Right atrium auricular region (tissue), 2 donors: ENCODE results near the gene AQP7. TPM values are rescaled to one million over a fixed set of nuclear protein-coding genes. Genes with fewer than 3 reads are reported as not detected.
A peak's percentile ranks its signal among the peaks of the same experiment; 100 is the strongest.

Source experiments
- DNase-seq: peaks from one replicate; pipeline ENCODE4 v3.0.0-alpha.2; 2019; ENCODE audit warnings: low spot score
- H3K27ac ChIP-seq, 2 donors: fragments of 200-600 bp; sonication (generic); 1 replicate in 1 of 2; 2 replicates in 1 of 2; pipeline ENCODE4 v1.5.1; 2016 to 2019
- H3K27me3 ChIP-seq, 2 donors: fragments of 200-600 bp; sonication (generic); one replicate each; pipeline versions ENCODE4 v1.5.1 to v1.6.0; 2017 to 2019
- H3K36me3 ChIP-seq: fragments of 200-600 bp; sonication (generic); one replicate; pipeline ENCODE4 v1.5.1; 2016
- H3K4me1 ChIP-seq, 2 donors: fragments of 200-600 bp; sonication (generic); one replicate each; pipeline versions ENCODE4 v1.5.1 to v1.6.0; 2017 to 2019
- H3K4me3 ChIP-seq, 2 donors: fragments of 200-600 bp; sonication (generic); 1 replicate in 1 of 2; 2 replicates in 1 of 2; pipeline ENCODE4 v1.5.1; 2017 to 2019; ENCODE audit warnings: mild to moderate bottlenecking in 1 of 2, moderate library complexity in 1 of 2
- H3K9me3 ChIP-seq, 2 donors: fragments of 200-600 bp; sonication (generic); one replicate each; pipeline ENCODE4 v1.5.1; 2019
- total RNA-seq, 2 donors: library from RNA; depleted of rRNA; stranded (reverse); fragments of >200 nt; gene quantifications; one replicate each; pipeline ENCODE4 v1.1.0, GENCODE V29; 2016
- TF ChIP-seq, protein P1 (sequence below), 2 donors: fragments of 200-600 bp; sonication (generic); IDR thresholded peaks; one replicate each; pipeline ENCODE4 v1.5.1; 2019; ENCODE audit warnings: antibody characterized with exemption in 2 of 2

The AQP7 gene
- total RNA-seq, 2 donors from 2014 or later = 58.4 to 74.9 TPM

DNA sequence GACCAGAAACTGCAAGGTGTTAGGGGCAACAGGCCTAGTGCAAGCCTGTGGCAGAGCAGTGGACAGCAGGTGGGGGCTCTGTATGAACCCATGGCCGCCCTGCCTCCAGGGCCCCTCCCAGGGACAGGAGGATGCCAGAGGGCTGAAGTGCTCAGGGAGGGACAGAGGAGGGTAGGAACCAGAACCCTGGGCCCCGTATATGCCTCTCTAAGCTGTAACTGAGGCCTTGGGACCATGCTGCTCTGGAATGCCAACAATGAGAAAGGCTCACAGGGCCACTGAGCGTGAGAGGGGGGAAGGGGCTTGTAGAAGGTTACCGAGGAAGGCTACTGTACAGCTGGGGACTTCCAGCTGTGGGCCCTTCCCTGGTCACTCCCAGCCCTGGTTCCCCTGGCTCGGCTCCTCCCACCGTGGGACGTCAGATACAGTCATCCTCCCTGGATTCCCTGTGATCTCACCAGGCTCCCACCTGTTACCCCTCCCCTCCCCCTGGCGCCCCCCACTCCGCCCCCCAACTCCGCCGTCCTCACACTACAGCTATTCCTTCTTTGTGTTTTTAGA lies 21.1 kb downstream of the AQP7 start:
- Histone ChIP-seq H3K27ac (peak overlapping the region; percentile 75 to 76), H3K4me1 (peaks cover 0 to 33% of the 10 kb centered on the region in 2 donors), H3K27me3 (no peaks in the 10 kb centered on the region), H3K4me3 (no peak overlapping the region), H3K9me3 (no peaks in the 10 kb centered on the region), H3K36me3 (no peaks in the 10 kb centered on the region)
- DNase-seq = no peak
- TF ChIP-seq, protein P1, sequence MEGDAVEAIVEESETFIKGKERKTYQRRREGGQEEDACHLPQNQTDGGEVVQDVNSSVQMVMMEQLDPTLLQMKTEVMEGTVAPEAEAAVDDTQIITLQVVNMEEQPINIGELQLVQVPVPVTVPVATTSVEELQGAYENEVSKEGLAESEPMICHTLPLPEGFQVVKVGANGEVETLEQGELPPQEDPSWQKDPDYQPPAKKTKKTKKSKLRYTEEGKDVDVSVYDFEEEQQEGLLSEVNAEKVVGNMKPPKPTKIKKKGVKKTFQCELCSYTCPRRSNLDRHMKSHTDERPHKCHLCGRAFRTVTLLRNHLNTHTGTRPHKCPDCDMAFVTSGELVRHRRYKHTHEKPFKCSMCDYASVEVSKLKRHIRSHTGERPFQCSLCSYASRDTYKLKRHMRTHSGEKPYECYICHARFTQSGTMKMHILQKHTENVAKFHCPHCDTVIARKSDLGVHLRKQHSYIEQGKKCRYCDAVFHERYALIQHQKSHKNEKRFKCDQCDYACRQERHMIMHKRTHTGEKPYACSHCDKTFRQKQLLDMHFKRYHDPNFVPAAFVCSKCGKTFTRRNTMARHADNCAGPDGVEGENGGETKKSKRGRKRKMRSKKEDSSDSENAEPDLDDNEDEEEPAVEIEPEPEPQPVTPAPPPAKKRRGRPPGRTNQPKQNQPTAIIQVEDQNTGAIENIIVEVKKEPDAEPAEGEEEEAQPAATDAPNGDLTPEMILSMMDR (IDR thresholded peaks at IDR 0.05) = no peak

DNA sequence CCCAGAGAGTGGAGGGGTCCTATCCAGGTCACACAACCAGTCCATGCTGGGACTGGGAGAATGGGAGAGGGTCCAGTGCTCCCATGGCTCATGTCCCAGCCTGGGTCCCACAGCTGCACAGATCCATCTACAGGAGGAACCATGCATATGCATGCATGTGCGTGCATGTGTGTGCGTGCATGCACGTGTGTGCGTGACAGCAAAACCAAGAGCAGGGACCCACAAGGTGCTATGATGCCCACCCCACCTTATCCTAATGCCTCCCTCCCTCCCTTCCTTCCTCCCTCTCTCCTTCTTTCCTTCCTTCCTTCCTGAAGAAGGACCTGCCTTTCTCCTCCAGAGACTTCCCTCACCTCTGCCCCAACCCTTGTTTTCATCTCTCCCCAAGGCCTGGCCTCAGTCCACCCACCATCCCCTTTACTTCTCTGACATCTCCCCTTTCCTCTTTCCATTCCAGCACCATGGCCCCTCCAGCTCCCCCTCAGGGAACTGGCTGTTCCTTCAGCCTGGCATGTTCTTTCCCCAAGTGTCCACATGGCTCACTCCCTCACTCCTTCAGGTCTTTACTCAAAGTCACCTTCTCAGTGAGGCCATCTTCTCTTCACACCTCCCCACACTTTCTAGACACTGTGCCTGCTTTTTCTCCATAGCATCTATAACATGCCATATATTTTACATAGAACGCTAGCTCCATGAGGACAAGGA lies 21.8 kb downstream of the AQP7 start:
- Histone ChIP-seq H3K27me3 (no peaks in the 10 kb centered on the region), H3K9me3 (no peaks in the 10 kb centered on the region), H3K36me3 (no peaks in the 10 kb centered on the region), H3K4me1 (peaks cover 0 to 41% of the 10 kb centered on the region in 2 donors), H3K4me3 (no peak overlapping the region), H3K27ac (peak overlapping the region; percentile 75 to 76)
- TF ChIP-seq, protein P1 (IDR thresholded peaks at IDR 0.05) = no peak
- DNase-seq = no peak

DNA sequence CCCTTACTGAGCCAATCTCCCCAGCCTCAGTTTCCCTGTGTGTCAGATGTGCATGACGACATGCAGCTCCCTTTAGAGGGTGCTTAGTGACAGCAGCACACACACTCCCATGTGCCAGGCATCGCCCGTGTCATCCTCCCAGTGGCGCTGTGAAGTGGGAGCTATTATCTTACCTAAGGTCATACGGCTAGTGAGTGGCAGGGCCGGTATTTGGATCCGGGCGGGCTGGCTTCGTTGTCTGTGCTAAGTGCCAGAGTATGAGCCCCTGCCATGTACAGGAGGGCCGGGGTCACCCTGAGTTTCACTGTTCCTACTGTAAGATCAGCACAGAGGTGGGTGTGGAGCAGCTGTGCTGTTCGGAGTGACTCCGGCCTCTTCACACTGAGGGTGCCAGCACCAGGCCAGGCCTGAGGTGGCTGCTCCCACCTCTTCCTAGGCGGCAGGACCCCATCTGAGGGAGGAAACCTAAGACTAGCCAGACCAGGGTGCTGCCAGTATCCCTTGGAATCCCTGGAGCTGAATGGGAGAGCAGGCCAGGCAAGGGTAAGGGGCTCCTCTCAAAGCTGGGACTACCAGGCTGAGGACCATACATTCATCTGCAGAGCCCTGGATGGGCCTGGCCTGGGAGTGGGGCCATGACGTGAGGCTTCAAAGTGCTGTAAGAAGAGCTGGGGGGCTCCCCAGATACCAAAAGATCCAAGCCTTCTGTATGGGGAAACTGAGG lies 22.5 kb downstream of the AQP7 start:
- TF ChIP-seq, protein P1 (IDR thresholded peaks at IDR 0.05) = no peak
- Histone ChIP-seq H3K9me3 (no peaks in the 10 kb centered on the region), H3K4me1 (peaks cover 0 to 47% of the 10 kb centered on the region in 2 donors), H3K27me3 (no peaks in the 10 kb centered on the region), H3K36me3 (no peaks in the 10 kb centered on the region), H3K27ac (peak overlapping the region; percentile 75 to 76), H3K4me3 (no peak overlapping the region)
- DNase-seq = no peak

DNA sequence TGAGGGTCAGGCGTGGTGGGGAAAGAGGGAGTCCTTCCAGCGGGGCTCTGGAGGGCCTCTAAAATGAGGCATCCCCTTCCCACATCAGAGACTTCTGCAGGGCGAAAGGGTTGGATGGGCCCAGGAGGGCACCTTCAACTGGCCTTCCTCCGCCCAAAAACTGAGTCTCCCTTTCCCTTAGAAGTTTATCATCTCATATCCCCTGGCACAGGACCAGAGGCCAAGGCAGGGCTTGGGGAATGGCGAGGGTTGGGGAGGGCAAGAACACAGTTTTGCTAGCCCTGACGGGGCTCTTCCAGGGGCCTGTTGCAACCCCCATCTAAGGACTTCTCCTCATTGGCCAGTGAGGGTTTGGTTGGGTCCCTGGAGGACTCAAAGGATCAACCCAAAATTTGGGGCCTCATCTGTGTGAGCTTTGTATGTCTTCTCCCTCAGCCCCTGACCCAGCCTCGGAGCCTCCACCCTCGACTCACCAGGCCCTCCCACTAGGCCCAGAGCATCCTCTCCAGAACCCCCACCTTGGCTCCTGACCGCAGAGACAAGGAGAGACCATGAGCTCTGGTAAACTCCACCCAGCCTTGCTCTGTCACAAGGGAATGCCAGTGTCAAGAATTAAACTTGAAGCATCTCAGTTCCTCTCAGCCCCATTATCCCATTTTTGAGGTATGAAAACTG lies 24.1 kb downstream of the AQP7 start:
- H3K36me3 ChIP-seq = no peaks in the 10 kb centered on the region
- TF ChIP-seq, protein P1 (IDR thresholded peaks at IDR 0.05) = no peak

DNA sequence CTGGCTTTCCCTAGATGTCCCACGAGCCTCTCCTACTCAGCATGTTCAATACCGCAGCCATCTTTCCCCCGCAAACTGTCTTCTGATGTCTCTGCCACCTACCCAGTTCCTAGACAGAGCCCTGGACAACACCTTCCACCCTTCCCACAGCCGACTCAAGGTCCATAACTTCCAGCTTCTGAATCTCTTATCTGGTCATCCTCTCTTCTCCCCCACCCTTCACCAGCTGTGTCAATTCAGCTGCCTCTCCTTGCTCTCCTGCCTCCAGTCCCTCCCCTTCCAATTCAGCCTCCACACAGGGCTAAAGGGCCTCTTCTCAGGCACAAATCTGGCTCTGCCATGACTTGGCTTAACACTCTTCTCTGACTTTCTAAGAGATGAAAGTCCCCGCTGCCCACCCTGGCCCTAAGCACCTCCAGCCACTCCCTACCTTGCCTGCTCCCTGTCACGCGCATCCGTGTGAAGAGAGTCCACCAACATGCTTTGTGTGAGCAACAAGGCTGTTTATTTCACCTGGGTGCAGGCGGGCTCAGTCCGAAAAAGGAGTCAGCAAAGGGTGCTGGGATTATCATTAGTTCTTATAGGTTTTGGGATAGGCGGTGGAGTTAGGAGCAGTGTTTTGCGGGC lies 25.2 kb downstream of the AQP7 start:
- TF ChIP-seq, protein P1 (IDR thresholded peaks at IDR 0.05) = no peak
- Histone ChIP-seq H3K27me3 (no peaks in the 10 kb centered on the region), H3K4me3 (no peak overlapping the region), H3K9me3 (no peaks in the 10 kb centered on the region), H3K27ac (peak overlapping the region in 1 of 2 donors; percentile 53), H3K4me1 (peaks cover 0 to 52% of the 10 kb centered on the region in 2 donors), H3K36me3 (no peaks in the 10 kb centered on the region)
- DNase-seq = no peak

More for the DNA sequence above, 24.1 kb downstream of the AQP7 start:
- Histone ChIP-seq H3K9me3 (no peaks in the 10 kb centered on the region), H3K4me1 (peaks cover 0 to 52% of the 10 kb centered on the region in 2 donors), H3K27ac (no peak overlapping the region), H3K4me3 (no peak overlapping the region), H3K27me3 (no peaks in the 10 kb centered on the region)
- DNase-seq = no peak
